HG02840 (cell line): Measurements from ENCODE around the gene LY6G5B.

Experiments
- ATAC-seq: cut with Tn5 transposase; IDR thresholded peaks from one replicate; pipeline ENCODE4 v1.9.1; 2021; ENCODE audit warnings: mild to moderate bottlenecking, moderate library complexity, moderate number of reproducible peaks; ENCODE audit not compliant: unreplicated experiment, low FRiP score

The LY6G5B gene

DNA sequence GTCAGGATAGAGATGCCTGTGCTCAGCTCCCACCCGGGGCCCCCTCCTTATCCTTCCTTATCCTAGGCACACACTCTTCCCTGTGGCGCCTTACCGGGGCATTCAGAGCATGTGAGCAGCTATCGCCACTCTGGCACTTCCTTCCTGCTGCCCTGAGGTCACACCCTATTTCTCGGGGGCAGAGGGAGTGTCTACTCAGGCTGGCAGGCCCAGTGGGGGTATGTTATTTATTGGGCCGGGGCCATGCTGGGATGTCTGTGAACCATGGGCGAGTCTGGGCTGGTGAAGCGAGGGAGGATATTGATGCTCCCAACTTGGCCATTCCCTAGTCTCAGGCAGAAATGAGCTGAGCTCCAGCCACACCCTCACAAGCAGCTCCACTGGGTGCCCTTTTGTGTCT lies 41.5 kb downstream of the LY6G5B start:
- ATAC-seq = no peak

DNA sequence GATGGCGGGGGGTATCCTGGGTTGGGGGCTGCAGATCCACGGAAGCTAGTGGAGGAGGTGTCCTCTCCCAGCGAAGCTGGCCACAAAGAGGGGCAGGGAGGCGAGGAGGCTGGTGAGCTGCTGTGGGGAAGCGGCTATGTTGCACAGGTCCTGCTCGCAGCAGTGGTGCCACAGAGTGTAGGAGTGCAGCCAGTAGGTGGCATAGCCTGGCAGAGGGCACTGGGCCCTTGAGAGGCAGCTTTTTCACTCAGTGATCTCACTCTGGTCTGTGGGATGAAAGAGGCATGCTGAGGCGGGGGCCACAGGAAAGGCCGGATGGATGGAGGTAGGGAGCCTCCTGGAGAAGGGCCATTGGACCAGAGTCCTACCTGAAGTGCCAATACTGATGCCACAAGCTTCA lies 42.5 kb downstream of the LY6G5B start:
- no peak for ATAC-seq

DNA sequence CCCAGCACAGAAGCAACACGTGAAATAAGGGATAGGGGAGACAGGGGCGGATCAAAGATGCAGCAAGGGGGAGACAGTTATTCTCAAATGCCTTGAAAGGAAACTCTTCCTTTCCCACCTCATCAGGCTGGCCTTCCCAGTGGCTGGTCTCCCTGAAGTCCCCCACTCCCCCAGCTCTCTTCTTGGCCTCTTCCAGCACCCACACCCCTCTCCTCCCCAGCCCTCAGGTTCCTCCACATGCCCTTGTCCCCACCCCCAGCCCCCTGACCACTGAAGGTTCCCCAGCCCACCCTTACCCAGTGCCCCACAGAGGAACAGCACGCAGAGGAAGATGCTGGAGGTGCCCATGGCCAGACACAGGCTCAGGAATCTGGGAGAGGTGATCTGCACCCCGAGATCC lies 43.7 kb downstream of the LY6G5B start:
- ATAC-seq = no peak

GRCh38 chr6:31713991-31714684 lies 44.4 kb downstream of the LY6G5B start:
- ATAC-seq = no peak

DNA sequence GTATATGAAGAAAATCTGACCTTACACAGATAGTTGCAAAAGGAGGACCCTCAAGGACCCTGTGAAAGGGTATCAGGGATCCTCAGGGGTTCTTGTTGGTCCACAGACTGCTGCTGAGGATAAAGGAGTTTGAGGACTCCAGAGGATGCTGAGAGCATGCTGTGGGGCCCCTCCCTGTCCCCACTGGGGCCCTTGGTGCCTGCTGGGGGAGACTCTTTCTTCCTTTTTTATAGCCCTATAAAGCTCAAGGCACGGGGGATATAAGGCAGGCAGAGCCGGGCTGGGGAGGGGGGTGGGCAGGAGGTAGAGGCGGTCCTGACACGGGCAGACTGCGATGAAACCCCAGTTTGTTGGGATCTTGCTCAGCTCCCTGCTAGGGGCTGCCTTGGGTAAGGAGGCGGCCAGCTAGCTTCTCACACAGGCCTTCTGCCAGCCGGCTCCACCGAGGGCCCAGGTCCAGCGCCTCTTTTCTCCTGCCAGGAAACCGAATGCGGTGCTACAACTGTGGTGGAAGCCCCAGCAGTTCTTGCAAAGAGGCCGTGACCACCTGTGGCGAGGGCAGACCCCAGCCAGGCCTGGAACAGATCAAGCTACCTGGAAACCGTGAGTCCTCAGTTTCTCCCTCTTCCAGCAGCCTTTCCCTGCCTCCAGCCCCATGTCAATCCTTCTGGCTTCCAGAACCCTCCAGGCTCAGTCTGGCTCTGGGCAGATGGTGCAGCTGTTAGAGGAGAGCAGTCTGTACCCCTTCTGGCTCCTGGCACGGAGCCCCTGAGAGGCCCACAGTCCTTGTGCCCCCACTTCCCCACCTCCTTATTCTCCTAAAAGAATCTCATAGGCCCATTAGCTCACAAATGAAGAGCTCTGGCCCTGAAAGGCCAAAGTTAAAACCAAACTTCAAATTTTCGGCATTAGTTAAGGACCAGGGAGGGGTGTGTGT lies 45.5 kb downstream of the LY6G5B start, which contains the start of gene LY6G6D:
TSS of gene LY6G6D (plus strand) at position 327 of the 937 bp plus-strand sequence. CDS start at position 335, 8 bp downstream.
- ATAC-seq = no peak

- no peak for ATAC-seq
These were observed 47.9 kb downstream of the LY6G5B start for GRCh38 chr6:31717499-31718222.

DNA sequence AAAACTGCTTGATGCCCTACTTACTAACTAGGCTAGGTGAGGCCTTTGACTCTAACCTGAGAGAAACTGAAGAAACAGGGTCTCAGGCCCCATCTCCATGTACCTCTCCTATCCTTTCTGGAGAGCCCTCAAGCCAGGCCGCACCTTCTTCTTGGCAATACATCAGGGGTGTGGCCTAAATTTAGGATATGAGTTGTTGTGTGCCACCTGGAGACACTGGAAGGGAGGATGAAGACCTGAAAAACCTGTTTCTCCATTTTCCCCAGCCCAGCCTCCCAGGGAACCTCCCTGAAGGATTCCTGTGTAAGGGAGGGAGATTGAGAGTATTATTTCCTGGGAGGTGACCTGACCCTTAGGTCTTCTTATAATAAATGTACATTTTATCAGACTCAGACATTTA lies 48.5 kb downstream of the LY6G5B start:
- no peak for ATAC-seq

GRCh38 chr6:31719001-31719400 lies 49.2 kb downstream of the LY6G5B start:
- ATAC-seq = no peak

- ATAC-seq = no peak
These were observed 50.5 kb downstream of the LY6G5B start for GRCh38 chr6:31720196-31720770.

DNA sequence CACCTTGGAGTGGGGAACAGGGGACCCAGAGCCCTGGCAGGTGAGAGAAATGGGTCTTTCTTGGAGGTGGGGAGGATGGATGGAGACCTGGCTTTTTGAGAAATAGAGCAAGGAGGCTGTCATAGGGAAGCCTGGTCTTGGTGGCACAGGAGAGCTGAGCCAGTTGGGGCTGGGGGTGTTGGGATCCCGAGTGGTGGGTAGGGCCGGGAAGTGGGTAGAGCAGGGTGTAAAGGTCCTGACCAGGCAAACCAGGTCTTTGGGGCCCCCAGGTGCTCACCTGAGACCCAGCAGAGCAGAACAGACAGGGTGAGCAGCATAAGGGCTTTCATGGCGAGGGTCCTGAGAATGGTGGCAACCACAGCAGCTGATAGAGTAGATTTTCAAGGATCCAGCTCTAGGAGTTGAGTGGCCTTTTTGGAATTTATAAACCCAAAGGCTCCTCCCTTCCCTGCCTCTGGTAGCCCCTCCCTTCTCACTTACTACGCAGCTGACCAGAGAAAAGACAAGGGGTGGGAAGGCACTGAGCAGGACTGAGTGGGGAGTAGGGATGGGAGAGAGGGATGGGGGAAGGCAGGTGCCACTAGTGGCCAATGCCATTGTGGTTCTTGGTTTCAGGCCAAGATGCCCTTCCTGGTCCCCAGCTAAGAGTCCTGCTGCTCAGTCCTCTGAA lies 51.7 kb downstream of the LY6G5B start, which contains the start of gene LY6G6C:
TSS of gene LY6G6C (minus strand) at position 396 of the 670 bp plus-strand sequence. CDS start at position 329, 67 bp downstream.
- ATAC-seq = no peak

DNA sequence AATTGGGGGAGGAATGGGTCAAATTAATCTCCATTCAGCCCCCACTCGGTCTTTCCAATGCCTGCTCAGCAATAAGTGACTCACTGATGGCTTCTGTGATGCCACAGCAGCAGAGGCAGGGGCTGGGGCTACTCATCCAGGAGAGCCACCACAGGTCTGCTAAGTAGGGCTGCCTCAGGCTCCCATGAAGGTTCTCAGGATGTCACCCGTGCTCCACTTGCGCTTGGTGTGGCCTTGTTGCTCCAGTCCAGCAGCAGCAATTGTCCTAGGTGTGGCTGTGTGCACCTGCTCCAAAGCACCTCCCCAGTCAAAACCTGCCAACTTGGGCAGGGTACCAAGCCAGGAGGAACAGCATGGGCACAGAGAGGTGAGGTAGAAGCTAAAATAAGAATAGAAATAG lies 52.4 kb downstream of the LY6G5B start:
- no peak for ATAC-seq
